Activated CD8-positive, alpha-beta memory T cell treated with anti-CD3 and anti-CD28 coated beads, Interleukin-2, amount 50 U/mL, for 48 hours (primary cell): ENCODE measurements around the gene F2.
A peak's percentile ranks its signal among the peaks of the same experiment; 100 is the strongest.
"Not testable (repeated sequence)": the region's sequence is repeated elsewhere in the genome, so short reads cannot be mapped to it uniquely, and the experiment has no call there.

Experiments
- DNase-seq: peaks from one replicate; pipeline ENCODE4 v3.0.0-alpha.2; 2020

The F2 gene

DNA sequence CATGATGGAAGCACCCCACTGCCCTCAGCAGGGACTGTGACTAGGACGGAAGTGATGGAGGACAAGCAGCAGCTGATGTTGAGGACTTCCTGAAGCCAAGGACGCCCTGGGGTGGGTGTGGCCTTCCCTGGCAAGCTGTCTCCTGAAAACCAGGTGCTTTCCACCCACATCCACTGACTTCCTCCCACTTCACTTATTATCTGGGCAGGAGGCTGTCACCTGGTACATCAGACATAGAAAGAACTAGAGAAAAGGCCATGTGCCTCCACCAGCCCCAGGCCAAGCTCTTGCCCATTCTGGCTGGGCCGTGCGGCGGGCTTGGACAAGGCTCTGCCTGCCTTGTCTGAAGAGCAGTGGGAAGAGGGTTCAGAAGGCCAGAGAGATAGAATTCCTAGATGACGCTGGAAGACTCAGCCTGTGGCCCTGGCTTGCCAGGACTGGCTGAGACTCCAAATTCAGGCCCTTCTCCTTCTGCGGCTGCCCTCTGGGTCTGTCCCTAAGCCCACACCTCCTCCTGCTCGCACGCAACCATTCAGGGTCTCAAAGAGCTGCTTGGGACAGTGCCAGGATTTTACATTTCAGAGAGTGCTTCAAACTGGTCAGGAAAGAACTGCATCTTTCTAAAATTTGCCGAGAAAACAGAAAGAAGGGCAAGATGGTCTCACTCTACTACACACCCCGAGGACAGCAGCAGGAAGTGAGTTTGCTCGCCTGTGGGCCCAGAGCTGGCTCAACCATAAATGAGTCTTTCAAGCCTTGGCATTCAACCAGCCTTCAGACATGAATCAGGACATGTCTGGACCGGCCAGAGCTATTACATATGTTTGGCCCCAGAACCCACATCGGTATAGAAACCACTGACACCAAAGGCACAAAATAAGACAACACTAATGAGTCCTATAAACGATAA, 31.9 kb upstream of the F2 start:
- no peak for DNase-seq

DNA sequence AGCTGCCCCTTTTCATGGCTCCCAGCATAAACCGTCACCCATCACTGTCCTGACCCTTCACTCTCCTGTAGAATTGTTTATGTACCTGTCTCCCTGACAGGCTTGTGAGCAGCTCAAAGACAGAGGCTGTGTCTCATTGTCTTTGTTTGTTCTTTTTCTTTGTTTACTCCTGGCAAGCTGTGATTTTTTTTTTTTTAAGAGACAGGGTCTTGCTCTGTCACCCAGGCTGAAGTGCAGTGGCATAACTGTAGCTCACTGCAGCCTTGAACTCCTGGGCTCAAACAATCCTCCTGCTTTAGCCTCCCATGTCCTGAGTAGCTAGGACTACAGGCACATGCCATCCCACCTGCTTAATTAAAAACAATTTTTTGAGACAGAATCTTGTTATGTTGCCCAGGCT, 28.3 kb upstream of the F2 start:
- DNase-seq = no peak

DNA sequence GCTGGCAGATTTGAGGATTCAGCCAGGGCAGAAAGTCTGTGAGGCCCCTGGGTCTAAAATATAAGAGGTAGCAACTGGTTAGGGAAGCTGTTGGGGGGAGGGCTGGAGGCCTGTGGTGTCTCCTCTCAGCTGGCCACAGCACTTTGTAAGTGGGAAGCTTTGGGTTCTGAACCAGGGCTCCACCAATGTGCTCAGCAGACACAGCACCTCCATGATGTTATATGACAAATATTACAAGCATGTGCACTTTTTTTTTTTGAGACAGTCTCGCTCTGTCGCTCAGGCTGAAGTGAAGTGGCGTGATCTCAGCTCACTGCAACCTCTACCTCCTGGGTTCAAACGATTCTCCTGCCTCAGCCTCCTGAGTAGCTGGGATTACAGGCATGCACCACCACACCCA, 26.6 kb upstream of the F2 start:
- no peak for DNase-seq

DNA sequence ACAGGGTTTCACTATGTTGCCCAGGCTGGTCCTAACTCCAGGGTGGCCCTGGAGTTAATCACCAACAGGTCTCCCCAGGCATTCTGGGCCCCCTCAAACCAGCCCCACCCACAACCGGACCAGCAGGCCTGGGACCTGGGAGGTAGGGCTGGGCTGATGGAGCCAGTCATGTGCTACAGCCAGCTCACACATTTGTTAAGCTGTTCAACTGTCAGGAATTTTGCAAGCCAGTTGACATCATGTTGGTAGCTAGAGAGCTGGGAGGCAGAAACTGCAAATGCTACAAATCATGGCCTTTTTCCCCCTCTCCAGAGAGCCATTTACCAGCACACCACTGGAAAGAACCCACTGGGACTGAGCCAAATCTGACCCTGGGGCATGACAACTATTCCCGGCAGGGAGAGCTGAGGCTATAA, 25.4 kb upstream of the F2 start:
- DNase-seq = no peak

DNA sequence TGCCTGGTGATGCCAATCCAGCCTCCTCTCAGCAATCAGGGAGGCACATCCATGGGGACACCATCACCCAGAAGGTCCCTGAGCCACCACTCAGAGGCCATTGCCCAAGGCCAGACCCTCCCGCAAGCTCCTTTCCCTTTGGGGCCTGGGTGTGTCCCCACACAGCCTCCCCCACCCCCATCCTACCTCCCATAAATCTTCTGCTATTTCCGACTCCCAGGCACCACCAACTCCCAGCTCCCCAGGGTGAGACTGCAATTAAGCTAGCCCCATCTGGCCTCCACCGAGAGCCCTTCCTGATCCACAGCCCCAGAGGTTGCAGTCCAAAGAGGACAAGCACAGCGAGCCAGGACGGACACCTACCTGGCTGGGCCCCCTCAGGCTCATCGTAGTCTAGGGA, 24.9 kb upstream of the F2 start:
- DNase-seq = no peak

DNA sequence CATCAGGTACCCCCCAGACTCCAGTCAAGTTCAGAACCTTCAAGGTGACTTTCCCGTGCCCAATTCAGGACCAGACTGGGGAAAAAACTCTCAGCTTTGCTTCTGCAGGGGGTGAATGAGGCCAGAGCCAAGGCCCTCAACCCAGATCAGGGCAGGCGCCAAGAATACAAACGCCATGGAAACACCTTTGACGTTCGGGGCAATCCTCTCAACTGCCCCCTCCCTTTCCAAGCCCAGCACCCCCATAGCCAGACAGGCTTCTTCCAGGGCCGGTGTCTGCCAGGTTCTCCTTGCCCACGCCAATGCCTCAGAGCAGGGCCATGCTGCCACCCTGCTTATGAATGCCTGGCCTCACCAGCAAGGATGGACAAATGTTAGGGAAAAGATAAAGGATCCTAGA, 24.4 kb upstream of the F2 start:
- no peak for DNase-seq

DNA sequence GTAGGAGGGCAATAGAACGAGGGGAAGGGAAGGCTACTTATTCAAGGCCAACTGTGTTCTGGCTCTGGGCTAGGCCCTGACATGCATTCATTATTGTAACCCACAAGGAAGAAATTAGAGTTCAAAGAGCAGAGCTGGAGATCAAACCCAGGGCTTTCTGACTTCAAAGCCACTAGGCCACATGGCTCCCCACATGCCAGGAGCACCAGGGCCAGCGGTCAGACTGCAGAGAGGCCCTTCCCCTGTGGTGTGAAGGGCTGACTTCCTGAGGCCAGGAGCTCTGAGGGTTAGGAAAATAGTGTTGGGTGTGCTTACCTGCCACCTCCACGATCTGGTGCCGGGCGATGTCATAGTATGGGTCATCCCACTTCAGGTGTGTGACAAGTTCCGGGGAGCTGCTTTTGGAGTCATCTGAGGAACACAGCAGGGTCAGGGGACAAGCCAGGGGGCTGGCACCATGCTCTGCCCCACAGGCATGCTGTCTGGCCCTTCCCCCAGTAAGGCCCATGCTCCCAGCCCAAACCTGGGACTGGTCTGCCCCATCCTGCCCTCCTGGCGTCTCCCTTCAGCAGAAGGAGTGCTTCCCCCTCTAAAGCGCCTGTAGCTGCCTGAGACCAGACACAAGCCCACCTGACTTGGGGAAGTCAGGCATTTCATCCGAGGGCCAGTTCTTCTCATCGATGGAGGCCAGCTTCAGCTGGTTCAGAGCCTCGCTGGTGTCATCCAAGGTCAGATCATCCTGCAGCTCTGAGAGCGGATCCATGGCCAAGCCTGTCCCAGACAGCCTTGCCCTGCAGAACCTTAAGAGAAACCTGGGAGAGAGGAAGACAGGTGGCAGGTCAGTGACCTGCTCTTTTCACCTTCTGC, 23.4 kb upstream of the F2 start:
- DNase-seq = no peak

DNA sequence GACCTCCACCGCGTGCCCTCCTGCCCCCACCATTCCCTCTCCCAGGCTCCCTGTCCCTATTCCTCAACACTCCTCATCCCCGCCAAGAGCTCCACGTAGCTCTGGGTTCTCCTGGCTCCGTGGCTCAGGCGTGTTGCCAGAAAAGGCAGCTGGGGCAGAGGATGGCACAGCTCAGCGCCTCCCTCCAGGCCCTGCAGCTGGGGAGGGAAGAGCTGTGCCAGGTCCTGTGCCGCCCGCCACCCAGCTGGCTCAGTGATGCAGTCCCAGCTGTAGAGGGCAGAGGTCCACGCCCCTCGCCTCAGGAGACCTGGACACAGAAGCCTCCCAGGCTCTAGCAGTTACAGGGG, 22.8 kb upstream of the F2 start:
- no peak for DNase-seq

DNA sequence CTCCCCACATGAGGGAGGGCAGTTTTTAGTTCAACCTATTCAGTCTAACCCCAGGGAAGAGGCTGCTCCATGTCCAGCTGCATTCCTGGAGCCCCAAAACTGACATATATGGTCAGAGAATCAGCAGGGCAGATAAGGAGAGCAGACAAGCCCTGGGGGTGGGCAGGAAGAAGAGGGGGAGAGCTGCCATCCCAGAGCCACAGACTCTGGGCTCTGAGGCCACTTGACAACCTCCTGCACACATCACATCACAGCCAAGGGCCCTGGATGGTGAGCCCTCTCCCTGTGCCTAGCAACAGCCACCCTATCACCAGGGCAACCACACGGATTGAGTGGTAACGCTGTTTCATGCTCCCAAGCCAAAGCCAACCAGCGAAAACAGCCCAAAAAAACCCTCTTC, 21.7 kb upstream of the F2 start:
- no peak for DNase-seq

DNA sequence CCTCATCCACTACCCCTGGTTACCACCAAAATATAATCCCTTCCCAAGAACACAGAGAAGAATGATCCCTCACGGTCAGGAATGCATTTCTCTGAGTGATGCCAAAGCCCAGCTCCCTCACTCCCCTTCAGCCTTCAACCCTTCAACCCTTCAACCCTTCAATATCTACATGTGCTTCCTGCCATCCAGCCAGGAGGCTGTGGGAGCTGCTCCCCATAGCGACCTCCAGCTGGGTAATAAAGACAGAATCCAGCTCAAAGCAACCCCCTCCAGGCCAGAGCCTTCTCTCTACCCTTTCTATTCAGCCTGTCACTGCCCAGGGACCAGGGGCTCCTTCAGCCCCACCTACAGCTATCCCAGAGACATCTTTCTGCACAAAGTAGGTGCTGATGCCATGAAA, 21.3 kb upstream of the F2 start:
- no peak for DNase-seq

DNA sequence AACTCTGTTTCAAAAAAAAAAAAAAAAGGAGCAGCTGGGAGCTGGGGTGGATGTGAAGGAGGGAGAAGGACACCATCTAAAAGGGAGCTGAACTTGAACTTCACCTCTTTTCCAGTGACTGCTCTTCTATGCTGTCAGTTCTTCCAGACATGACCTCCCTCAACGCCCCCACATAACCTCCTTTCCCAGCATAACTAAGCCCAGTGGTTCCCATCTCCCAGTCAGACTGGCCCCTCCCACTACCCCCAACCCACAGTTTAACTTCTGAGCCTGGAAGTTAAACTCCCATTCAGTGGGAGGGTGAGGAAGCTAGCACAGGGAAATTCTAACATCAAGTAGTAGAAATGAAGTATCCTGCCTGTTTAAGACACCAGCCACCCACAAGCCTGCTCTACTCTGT, 20.4 kb upstream of the F2 start:
- DNase-seq = no peak

DNA sequence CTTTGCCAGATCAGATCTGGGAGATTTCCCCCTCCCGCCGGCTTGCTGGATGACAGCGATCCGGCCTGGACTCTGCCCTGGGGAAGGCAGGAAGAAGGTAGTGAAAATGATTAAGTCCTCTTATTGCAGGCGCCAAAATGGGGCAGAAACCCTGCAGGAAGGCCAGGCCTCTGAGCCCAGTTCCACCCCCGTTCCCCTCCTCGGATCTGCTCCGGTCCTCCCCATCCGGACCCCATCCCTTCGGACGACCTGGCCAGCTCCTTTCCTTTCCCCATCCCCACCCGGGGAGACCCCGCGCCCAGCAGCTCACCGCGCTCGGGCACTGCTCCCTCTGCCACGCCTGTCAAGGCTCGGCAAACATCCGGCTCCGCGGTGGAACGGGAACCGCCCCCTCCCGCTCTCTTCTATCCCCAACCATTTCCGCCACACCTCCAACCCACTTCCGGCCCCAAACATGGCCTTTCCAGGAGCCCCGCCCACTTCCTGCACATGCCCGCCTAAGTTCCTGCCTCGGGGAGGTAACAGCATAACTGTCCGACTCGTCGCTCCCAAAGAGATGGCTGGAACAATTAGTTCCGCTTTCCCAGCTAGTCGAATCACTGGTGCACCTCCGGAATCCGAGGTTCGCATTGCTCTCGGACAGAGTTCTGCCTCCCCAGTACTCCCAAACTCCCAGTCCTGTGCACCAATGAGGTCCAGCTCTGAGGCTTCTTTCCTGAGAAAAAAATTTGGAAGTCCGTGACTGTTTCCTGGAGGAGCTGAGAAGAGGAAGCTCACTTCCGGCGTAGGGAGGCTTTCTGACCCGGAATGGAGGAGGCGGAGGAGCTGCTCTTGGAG, 18.6 kb upstream of the F2 start, which contains the start of the genes ARHGAP1 and ZNF408:
ARHGAP1 (minus strand) TSS at position 379 of the 837 bp plus-strand sequence. CDS start 4,512 bp downstream, outside the sequence.
ZNF408 (plus strand) TSS at position 791 of the 837 bp plus-strand sequence; CDS start at position 808, 17 bp downstream.
- DNase-seq = peak; percentile 98

DNA sequence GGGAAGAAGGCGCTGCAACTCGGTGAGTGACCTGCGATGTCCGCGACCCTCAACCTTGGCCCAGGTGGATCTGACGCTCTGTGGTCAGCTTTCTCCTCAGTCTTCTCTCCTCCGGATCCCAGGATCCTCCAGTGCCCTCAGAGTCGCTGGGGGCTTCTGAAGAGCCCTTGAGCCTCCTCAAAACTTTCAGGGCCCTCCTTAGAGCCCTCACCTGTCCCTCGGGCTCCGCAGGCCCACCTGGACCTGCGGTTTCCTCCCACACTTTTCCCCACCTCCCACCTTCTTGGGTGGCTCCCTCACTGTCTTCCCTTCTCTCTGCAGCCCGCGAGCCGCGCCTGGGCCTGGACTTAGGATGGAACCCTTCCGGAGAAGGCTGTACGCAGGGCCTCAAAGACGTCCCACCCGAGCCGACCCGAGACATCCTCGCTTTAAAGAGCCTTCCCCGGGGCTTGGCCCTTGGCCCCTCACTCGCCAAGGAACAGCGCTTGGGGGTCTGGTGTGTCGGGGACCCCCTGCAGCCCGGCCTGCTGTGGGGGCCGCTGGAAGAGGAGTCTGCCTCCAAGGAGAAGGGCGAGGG, 17.8 kb upstream of the F2 start:
- no peak for DNase-seq

DNA sequence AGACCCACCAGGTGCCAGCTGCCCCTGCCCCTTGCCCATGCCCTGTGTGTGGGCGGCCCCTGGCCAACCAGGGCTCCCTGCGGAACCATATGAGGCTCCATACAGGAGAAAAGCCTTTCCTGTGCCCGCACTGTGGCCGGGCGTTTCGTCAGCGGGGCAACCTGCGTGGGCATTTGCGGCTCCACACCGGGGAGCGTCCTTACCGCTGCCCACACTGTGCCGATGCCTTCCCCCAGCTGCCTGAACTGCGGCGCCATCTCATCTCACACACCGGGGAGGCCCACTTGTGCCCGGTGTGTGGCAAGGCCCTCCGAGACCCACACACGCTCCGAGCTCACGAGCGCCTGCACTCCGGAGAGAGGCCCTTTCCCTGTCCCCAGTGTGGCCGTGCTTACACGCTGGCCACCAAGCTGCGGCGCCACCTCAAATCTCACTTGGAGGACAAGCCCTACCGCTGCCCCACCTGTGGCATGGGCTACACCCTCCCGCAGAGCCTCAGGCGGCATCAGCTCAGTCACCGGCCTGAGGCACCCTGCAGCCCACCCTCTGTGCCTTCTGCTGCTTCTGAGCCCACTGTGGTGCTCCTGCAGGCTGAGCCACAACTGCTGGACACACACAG, 13.8 kb upstream of the F2 start:
- DNase-seq = no peak

DNA sequence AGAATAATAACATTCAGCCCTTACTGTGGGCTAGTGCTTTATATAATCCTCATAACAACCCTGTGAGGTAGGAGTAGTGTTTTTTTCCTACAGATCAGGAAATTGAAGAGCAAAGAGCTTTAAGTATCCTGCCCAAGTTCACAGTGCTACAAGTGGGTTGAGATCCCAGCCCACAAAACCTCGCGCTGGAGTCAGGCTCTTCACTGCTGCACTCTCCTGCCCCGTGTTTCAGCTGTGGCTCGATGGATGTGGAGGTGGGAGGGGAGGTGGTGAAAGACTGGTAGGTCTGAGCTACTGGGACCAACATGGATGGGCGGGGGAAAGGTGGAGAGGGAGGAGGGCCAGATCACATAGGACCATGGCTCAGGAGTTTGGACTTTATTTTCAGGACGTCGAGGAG, 12.1 kb upstream of the F2 start:
- no peak for DNase-seq

DNA sequence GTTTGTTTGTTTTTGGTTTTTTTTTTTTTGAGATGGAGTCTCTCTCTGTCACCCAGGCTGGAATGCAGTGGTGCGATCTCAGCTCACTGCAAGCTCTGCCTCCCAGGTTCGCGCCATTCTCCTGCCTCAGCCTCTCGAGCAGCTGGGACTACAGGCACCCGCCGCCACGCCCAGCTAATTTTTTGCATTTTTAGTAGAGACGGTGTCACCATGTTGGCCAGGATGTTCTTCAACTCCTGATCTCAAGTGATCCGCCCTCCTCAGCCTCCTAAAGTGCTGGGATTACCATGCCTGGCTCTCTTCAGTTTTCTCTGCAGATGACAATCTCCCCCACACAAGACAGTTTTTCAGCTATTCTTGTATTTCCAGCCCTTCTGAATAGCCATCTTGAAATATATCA, 9.7 kb upstream of the F2 start:
- not testable (repeated sequence) for DNase-seq

DNA sequence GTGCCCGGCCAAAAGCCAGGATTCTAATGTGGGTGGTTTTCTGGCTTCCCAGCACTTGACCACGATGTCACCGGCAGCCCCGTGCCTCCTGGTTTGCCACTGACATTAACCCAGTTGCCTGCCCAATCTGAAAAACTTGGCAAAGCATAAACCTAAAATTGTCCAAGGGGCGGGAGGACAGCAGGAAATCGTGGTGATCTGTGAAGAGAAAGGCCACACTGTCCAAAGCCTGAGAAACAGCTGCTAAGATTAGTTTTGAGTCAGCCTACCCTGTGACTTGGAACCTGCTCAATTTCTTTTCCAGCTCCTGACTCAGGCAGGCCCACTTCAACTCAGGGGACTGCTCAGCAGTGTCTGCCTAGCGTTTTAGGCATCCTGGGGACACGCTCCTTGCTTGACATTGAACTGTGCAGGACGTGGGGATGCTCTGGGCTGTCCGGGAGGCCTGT, 8.2 kb upstream of the F2 start:
- no peak for DNase-seq

DNA sequence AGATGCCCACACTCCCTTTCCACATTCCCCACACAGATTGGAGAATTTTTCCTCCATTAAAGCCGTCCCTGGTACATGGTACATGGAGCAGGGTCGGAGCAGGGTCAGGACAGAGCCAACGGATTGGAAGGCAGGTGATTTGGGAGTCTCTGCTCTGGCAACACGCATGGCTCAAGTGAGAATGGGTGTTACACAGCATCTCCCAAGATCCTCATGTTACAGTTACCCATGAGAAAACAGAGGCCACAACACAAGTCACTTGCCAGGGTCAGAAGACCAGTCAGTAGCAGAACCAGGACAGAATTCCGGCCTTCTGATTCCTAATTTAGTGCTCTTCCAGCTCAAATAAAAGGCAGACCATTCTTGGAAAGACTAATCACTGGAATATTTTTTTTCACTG, 7.7 kb upstream of the F2 start:
- DNase-seq = no peak

DNA sequence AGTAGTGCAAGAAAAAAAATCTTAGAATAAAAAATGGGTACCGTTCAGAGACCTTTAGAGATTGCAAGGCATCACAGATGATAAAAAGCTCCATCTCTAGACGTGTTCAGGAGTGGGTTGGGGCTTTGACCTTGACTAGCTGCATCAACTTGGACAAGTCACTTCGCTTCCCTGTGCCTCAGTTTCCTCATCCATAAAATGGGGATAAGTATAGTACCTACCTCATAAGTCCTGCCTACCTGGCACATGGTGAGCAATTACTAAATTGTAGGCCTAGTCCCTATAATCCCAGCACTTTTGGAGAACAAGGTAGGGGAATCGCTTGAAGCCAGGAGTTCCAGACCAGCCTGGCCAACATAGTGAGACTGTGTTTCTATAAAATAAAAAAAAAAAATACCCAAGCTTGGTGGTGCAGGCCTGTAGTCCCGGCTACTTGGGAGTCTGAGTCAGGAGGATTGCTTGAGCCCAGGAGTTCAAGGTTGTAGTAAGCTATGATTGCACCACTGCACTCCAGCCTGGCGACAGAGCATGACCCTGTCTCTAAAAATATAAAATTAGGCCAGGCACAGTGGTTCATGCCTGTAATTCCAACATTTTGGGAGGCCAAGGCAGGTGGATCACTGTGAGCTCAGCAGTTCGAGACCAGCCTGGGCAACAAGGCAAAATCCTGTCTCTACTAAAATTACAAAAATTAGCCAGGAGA, 6.0 kb upstream of the F2 start:
- DNase-seq = no peak

DNA sequence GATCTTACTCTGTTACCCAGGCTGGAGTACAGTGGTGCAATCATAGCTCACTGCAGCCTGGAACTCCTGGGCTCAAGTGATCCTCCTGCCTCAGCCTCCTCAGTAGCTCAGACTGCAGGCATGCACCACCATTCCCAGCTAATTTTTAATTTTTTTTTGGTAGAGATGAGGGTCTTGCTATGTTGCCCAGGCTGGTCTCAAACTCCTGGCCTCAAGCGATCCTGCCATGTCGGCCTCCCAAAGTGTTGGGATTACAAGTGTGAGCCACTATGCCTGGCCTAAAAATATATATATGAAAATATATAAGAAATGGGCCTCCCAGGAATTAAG, 1.2 kb upstream of the F2 start:
- not testable (repeated sequence) for DNase-seq
